Mucosa of rectum (tissue), 2 donors: ENCODE data around the gene SCN3A.

Experiments
- H3K27ac ChIP-seq, 2 donors: one replicate each; pipeline ENCODE4 v1.7.0; 2013; ENCODE audit warnings: inconsistent platforms in 2 of 2, low read depth in 2 of 2, low read length in 2 of 2
- H3K27me3 ChIP-seq, 2 donors: one replicate each; pipeline ENCODE4 v1.7.0; 2013; ENCODE audit warnings: low read length in 2 of 2; ENCODE audit not compliant: control insufficient read depth in 2 of 2, insufficient read depth in 2 of 2
- H3K36me3 ChIP-seq, 2 donors: one replicate each; pipeline ENCODE4 v1.7.0; 2013; ENCODE audit warnings: low read length in 2 of 2; ENCODE audit not compliant: control insufficient read depth in 2 of 2, insufficient read depth in 2 of 2
- H3K4me1 ChIP-seq, 2 donors: one replicate each; pipeline ENCODE4 v1.7.0; 2013; ENCODE audit warnings: low read length in 2 of 2, mild to moderate bottlenecking in 1 of 2; ENCODE audit not compliant: control insufficient read depth in 2 of 2, insufficient read depth in 2 of 2
- H3K4me3 ChIP-seq, 2 donors: one replicate each; pipeline ENCODE4 v1.7.0; 2013; ENCODE audit warnings: low read length in 2 of 2
- H3K9ac ChIP-seq, 2 donors: one replicate each; pipeline ENCODE4 v1.7.0; 2013; ENCODE audit warnings: low read length in 2 of 2, low read depth in 1 of 2, mild to moderate bottlenecking in 1 of 2
- H3K9me3 ChIP-seq, 2 donors: one replicate each; pipeline ENCODE4 v1.7.0; 2013; ENCODE audit warnings: low read length in 2 of 2; ENCODE audit not compliant: control insufficient read depth in 2 of 2
- donor health status: healthy.
- donor health status: Normal muscosa, but diverticular disease.

SCN3A gene

DNA sequence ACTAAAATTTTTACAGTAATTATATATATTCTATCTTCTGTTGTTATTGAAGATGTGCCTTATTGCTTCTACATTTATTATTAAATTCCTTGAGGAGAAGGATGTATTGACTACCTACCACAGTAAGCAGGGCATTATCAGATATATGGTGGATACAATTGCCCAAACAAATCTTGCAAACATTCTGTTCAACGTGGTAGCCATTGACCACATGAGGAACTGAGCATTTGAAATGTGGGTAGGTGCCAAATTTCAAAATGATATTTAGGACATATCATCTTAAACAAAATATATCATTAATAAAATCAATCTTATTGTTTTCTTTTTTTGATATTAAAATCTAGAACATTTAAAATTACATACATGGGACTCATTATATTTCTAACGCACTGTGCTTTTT is 11.1 kb downstream of the SCN3A start:
- H3K27ac ChIP-seq = no peak overlapping the region
- H3K4me3 ChIP-seq = no peak overlapping the region
- no peaks in the 10 kb centered on the region for H3K4me1 ChIP-seq
- no peaks in the 10 kb centered on the region for H3K9me3 ChIP-seq
- no peaks in the 10 kb centered on the region for H3K27me3 ChIP-seq
- H3K36me3 ChIP-seq = no peaks in the 10 kb centered on the region
- no peak overlapping the region for H3K9ac ChIP-seq

DNA sequence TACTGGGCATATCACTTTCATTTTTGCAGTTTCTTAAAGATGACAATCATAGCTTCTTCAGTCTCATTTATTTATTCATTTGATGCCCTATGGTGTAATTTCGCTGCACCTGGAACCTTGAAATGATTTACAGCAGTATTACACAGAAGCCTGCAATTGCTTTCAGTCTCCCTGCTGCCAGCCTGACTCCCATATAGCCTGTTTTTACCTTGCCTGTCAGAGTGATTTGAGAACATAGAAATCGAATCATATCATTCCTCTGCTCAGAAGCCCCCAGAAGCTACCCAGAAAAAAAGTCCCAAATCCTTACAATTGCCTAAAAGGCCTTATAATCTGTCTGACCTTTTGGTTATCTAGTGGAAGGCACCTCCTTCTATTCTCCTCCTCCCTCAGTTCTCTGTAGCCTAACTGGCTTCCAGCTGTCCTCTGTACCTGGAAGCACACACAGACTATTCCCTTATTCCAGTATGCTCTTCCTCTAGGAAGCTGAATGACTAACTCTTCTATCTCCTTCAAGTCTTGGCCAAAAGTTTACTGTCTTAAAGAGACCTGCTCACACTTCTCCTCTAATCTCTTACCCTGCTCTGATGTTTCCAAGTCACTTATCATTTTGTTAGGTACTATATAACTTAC is 12.6 kb downstream of the SCN3A start:
- H3K36me3 ChIP-seq = no peaks in the 10 kb centered on the region
- no peaks in the 10 kb centered on the region for H3K4me1 ChIP-seq
- H3K27me3 ChIP-seq = no peaks in the 10 kb centered on the region
- no peaks in the 10 kb centered on the region for H3K9me3 ChIP-seq
- H3K9ac ChIP-seq = no peak overlapping the region
- H3K27ac ChIP-seq = no peak overlapping the region
- H3K4me3 ChIP-seq = no peak overlapping the region

GRCh38 chr2:165185633-165186032 is 18.2 kb downstream of the SCN3A start:
- no peak overlapping the region for H3K4me3 ChIP-seq
- H3K9me3 ChIP-seq = no peaks in the 10 kb centered on the region
- H3K4me1 ChIP-seq = no peaks in the 10 kb centered on the region
- H3K9ac ChIP-seq = no peak overlapping the region
- H3K36me3 ChIP-seq = no peaks in the 10 kb centered on the region
- H3K27me3 ChIP-seq = no peaks in the 10 kb centered on the region
- no peak overlapping the region for H3K27ac ChIP-seq

- H3K27me3 ChIP-seq = no peaks in the 10 kb centered on the region
- no peaks in the 10 kb centered on the region for H3K9me3 ChIP-seq
- H3K4me1 ChIP-seq = no peaks in the 10 kb centered on the region
- no peak overlapping the region for H3K9ac ChIP-seq
- H3K36me3 ChIP-seq = no peaks in the 10 kb centered on the region
- no peak overlapping the region for H3K27ac ChIP-seq
- no peak overlapping the region for H3K4me3 ChIP-seq
Observed at GRCh38 chr2:165182029-165182428, 21.8 kb downstream of the SCN3A start.

GRCh38 chr2:165176780-165177179 is 27.1 kb downstream of the SCN3A start:
- Histone ChIP-seq H3K9me3 (no peaks in the 10 kb centered on the region), H3K9ac (no peak overlapping the region), H3K4me1 (no peaks in the 10 kb centered on the region), H3K36me3 (no peaks in the 10 kb centered on the region), H3K27me3 (no peaks in the 10 kb centered on the region), H3K4me3 (no peak overlapping the region), H3K27ac (no peak overlapping the region)

GRCh38 chr2:165173215-165173614 is 30.6 kb downstream of the SCN3A start:
- Histone ChIP-seq H3K9ac (no peak overlapping the region), H3K27me3 (no peaks in the 10 kb centered on the region), H3K4me3 (no peak overlapping the region), H3K4me1 (no peaks in the 10 kb centered on the region), H3K27ac (no peak overlapping the region), H3K9me3 (no peaks in the 10 kb centered on the region), H3K36me3 (no peaks in the 10 kb centered on the region)

DNA sequence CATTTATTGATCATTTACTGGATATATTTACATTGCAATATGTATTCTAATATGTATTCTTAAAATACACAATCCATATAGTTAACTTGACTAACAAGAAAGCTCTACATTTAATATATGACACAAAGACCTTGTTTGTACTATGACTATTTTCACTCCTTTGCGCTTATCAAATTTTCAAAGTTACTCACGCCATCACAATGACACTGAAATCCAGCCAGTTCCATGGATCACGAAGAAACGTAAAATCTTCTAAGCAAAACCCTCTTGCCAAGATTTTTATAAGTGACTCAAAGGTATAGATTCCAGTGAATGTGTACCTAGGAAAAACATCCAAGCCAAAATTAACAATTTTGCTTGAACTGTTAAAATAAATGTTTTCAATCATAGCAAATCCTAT is 39.6 kb downstream of the SCN3A start:
- no peaks in the 10 kb centered on the region for H3K4me1 ChIP-seq
- no peak overlapping the region for H3K9ac ChIP-seq
- no peak overlapping the region for H3K4me3 ChIP-seq
- H3K9me3 ChIP-seq = no peaks in the 10 kb centered on the region
- no peaks in the 10 kb centered on the region for H3K27me3 ChIP-seq
- no peaks in the 10 kb centered on the region for H3K36me3 ChIP-seq
- H3K27ac ChIP-seq = no peak overlapping the region

- H3K27me3 ChIP-seq = no peaks in the 10 kb centered on the region
- no peaks in the 10 kb centered on the region for H3K4me1 ChIP-seq
- no peak overlapping the region for H3K4me3 ChIP-seq
Observed at GRCh38 chr2:165163761-165164160, 40.1 kb downstream of the SCN3A start.

GRCh38 chr2:165162466-165162865 is 41.4 kb downstream of the SCN3A start:
- H3K27me3 ChIP-seq = no peaks in the 10 kb centered on the region
- H3K4me1 ChIP-seq = no peaks in the 10 kb centered on the region

More at GRCh38 chr2:165163761-165164160, 40.1 kb downstream of the SCN3A start:
- Histone ChIP-seq H3K27ac (no peak overlapping the region), H3K9me3 (no peaks in the 10 kb centered on the region), H3K9ac (no peak overlapping the region), H3K36me3 (no peaks in the 10 kb centered on the region)

DNA sequence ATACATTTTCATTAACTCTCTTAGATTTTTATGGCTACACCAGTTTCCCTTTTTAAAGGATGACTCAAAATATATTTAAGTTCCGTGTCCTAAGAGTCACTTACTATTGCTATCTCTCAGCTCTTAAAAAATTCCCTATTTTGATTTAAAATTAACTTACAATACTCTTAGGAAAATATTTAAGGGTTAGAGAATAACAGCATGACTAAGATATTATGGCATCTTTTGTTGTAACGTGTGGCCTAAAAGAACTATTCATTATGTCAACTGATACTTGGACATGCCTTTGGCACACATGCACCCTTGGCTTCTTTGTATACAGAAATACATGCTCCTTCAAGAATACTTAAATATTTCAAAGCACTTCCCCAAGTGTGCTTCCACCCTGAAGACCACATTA is 42.3 kb downstream of the SCN3A start:
- Histone ChIP-seq H3K27me3 (no peaks in the 10 kb centered on the region), H3K36me3 (no peaks in the 10 kb centered on the region), H3K27ac (no peak overlapping the region), H3K4me3 (no peak overlapping the region), H3K9ac (no peak overlapping the region), H3K9me3 (no peaks in the 10 kb centered on the region), H3K4me1 (no peaks in the 10 kb centered on the region)

More at GRCh38 chr2:165162466-165162865, 41.4 kb downstream of the SCN3A start:
- H3K27ac ChIP-seq = no peak overlapping the region
- H3K9me3 ChIP-seq = no peaks in the 10 kb centered on the region
- no peaks in the 10 kb centered on the region for H3K36me3 ChIP-seq
- no peak overlapping the region for H3K4me3 ChIP-seq
- H3K9ac ChIP-seq = no peak overlapping the region

DNA sequence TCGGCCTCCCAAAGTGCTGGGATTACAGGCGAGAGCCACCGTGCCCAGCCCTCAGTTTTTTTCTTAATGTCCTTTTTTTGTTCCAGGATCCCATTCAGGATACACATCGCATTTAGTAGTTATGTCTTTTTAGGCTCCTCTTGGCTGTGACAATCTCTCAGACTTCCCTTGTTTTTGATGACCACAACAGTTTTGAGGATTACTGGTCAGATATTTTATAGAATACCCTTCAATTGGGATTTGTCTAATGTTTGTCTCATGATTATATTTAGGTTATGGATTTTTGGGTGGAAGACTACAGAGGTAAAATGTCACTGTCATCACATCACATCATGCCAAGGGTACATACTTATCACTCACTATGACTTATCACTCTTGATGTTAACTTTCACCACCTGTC is 46.7 kb downstream of the SCN3A start:
- Histone ChIP-seq H3K9ac (no peak overlapping the region), H3K4me1 (no peaks in the 10 kb centered on the region), H3K27me3 (no peaks in the 10 kb centered on the region), H3K9me3 (no peaks in the 10 kb centered on the region), H3K36me3 (no peaks in the 10 kb centered on the region), H3K4me3 (no peak overlapping the region), H3K27ac (no peak overlapping the region)
